WTC11 (cell line): Measurements from ENCODE around the gene FBLN7. TPM values are rescaled to one million over a fixed set of nuclear protein-coding genes. Genes with fewer than 3 reads are reported as not detected.

ENCODE experiments used
- ATAC-seq: fragments of 200-7000 bp; cut with Tn5 transposase; 2 replicates; pipeline ENCODE4 v1.10.0; 2021; ENCODE audit warnings: mild to moderate bottlenecking, moderate library complexity
- CTCF ChIA-PET: fragments of 300-600 bp; sonication (Branson Sonifier 250); formaldehyde crosslinking; loops from one replicate; lab custom pipeline; 2021; ENCODE audit warnings: antibody characterized with exemption; lab: Charles Lee
- POLR2A ChIA-PET: fragments of 350-600 bp; sonication (Branson Sonifier 250); formaldehyde crosslinking; loops from one replicate; lab custom pipeline; 2021; ENCODE audit warnings: antibody characterized with exemption; lab: Charles Lee
- DNase-seq: peaks from one replicate; pipeline ENCODE4 v3.0.0; 2021; ENCODE audit warnings: low spot score
- H3K27ac Mint-ChIP-seq: 2 replicates; pipeline ENCODE4 v1.8.0; 2021; ENCODE audit warnings: mixed read lengths
- H3K27me3 Mint-ChIP-seq: 2 replicates; pipeline ENCODE4 v1.8.0; 2021; ENCODE audit warnings: low read depth, mild to moderate bottlenecking, moderate library complexity, mixed read lengths
- H3K36me3 Mint-ChIP-seq: 2 replicates; pipeline ENCODE4 v1.8.0; 2021; ENCODE audit warnings: mixed read lengths
- H3K4me1 Mint-ChIP-seq: 2 replicates; pipeline ENCODE4 v1.8.0; 2022; ENCODE audit warnings: mixed read lengths
- H3K4me3 Mint-ChIP-seq: 2 replicates; pipeline ENCODE4 v1.8.0; 2021; ENCODE audit warnings: mild to moderate bottlenecking, moderate library complexity, mixed read lengths
- H3K9me3 Mint-ChIP-seq: 2 replicates; pipeline ENCODE4 v1.8.0; 2021; ENCODE audit warnings: mixed read lengths
- CDX4 ChIP-seq: fragments of 250-450 bp; sonication (Bioruptor Pico); IDR thresholded peaks from 2 replicates; pipeline ENCODE4 v1.9.0; 2021; ENCODE audit warnings: moderate library complexity, mild to moderate bottlenecking, inconsistent platforms, borderline replicate concordance
- ESRRA ChIP-seq: sonication (generic); formaldehyde crosslinking; IDR thresholded peaks from 2 replicates; pipeline ENCODE4 v1.8.1; 2022; ENCODE audit warnings: mild to moderate bottlenecking, missing genetic modification reagents, borderline replicate concordance
- FOXJ3 ChIP-seq: sonication (generic); formaldehyde crosslinking; IDR thresholded peaks from 2 replicates; pipeline ENCODE4 v1.9.0; 2021; ENCODE audit warnings: missing genetic modification reagents, mild to moderate bottlenecking, borderline replicate concordance
- FOXP4 ChIP-seq: sonication (generic); formaldehyde crosslinking; IDR thresholded peaks from 2 replicates; pipeline ENCODE4 v1.8.0; 2022; ENCODE audit warnings: mild to moderate bottlenecking, missing genetic modification reagents
- IRF1 ChIP-seq: sonication (generic); formaldehyde crosslinking; IDR thresholded peaks from 2 replicates; pipeline ENCODE4 v1.8.0; 2023; ENCODE audit warnings: missing genetic modification reagents
- IRF2 ChIP-seq: sonication (generic); formaldehyde crosslinking; IDR thresholded peaks from 2 replicates; pipeline ENCODE4 v1.8.0; 2022; ENCODE audit warnings: low read depth, missing genetic modification reagents, borderline replicate concordance
- JUN ChIP-seq: sonication (generic); formaldehyde crosslinking; IDR thresholded peaks from 2 replicates; pipeline ENCODE4 v1.8.0; 2023; ENCODE audit warnings: mild to moderate bottlenecking, missing genetic modification reagents
- KAT7 ChIP-seq: sonication (generic); formaldehyde crosslinking; IDR thresholded peaks from 2 replicates; pipeline ENCODE4 v1.8.1; 2023; ENCODE audit warnings: missing genetic modification reagents, mild to moderate bottlenecking, borderline replicate concordance
- MAX ChIP-seq: sonication (generic); formaldehyde crosslinking; IDR thresholded peaks from 2 replicates; pipeline ENCODE4 v1.8.0; 2022; ENCODE audit warnings: mild to moderate bottlenecking, missing genetic modification reagents
- MYBL2 ChIP-seq: sonication (generic); formaldehyde crosslinking; IDR thresholded peaks from 2 replicates; pipeline ENCODE4 v1.8.1; 2023; ENCODE audit warnings: mild to moderate bottlenecking, moderate library complexity, missing genetic modification reagents
- NFATC4 ChIP-seq: fragments of 250-450 bp; sonication (Bioruptor Pico); IDR thresholded peaks from 2 replicates; pipeline ENCODE4 v1.9.0; 2021; ENCODE audit warnings: mild to moderate bottlenecking
- PRRX2 ChIP-seq: fragments of 250-450 bp; sonication (Bioruptor Pico); IDR thresholded peaks from 2 replicates; pipeline ENCODE4 v1.8.0; 2021; ENCODE audit warnings: mild to moderate bottlenecking
- SMAD3 ChIP-seq: sonication (generic); formaldehyde crosslinking; IDR thresholded peaks from 2 replicates; pipeline ENCODE4 v1.8.0; 2022; ENCODE audit warnings: missing genetic modification reagents, mild to moderate bottlenecking, borderline replicate concordance
- TEAD1 ChIP-seq: sonication (generic); formaldehyde crosslinking; IDR thresholded peaks from 2 replicates; pipeline ENCODE4 v1.8.0; 2022; ENCODE audit warnings: mild to moderate bottlenecking, missing genetic modification reagents
- USF2 ChIP-seq: sonication (generic); formaldehyde crosslinking; IDR thresholded peaks from 2 replicates; pipeline ENCODE4 v1.8.1; 2023; ENCODE audit warnings: mild to moderate bottlenecking, missing genetic modification reagents, moderate library complexity
- ZNF138 ChIP-seq: sonication (generic); formaldehyde crosslinking; conservative IDR thresholded peaks from 2 replicates; pipeline ENCODE4 v1.8.1; 2022; ENCODE audit warnings: mild to moderate bottlenecking, moderate library complexity, missing genetic modification reagents
- ZNF396 ChIP-seq: fragments of 250-450 bp; sonication (Bioruptor Pico); IDR thresholded peaks from 2 replicates; pipeline ENCODE4 v1.8.0; 2021; ENCODE audit warnings: mild to moderate bottlenecking, moderate library complexity, borderline replicate concordance
- ZNF423 ChIP-seq: fragments of 250-450 bp; sonication (Bioruptor Pico); IDR thresholded peaks from 2 replicates; pipeline ENCODE4 v2.1.2; 2022; ENCODE audit warnings: mild to moderate bottlenecking, moderate library complexity
- ZNF532 ChIP-seq: fragments of 250-450 bp; sonication (Bioruptor Pico); IDR thresholded peaks from 2 replicates; pipeline ENCODE4 v1.9.0; 2021; ENCODE audit warnings: mild to moderate bottlenecking, borderline replicate concordance
- total RNA-seq: library from RNA; stranded (reverse); gene quantifications from 3 replicates; pipeline ENCODE4 v1.2.3, GENCODE V29; 2021

FBLN7 gene
- total RNA-seq, 1 experiment from 2014 or later = 0.55 TPM

GRCh38 chr2:112095681-112096080, 42.5 kb upstream of the FBLN7 start:
- DNase-seq (no peak), ATAC-seq (no peak)
- Mint-ChIP-seq H3K4me1 (no peaks in the 10 kb centered on the region), H3K27me3 (no peaks in the 10 kb centered on the region), H3K27ac (no peak overlapping the region), H3K9me3 (no peaks in the 10 kb centered on the region), H3K36me3 (peaks cover 5% of the 10 kb centered on the region; the same call in 1 of the 2 replicates), H3K4me3 (no peak overlapping the region)
- ChIA-PET CTCF (no interaction called here), POLR2A (no interaction called here)
- TF ChIP-seq NFATC4 = no peak

- no peak overlapping the region for H3K4me3 Mint-ChIP-seq
- DNase-seq (no peak), ATAC-seq (no peak)
- H3K27me3 Mint-ChIP-seq = no peaks in the 10 kb centered on the region
- POLR2A ChIA-PET = no interaction called here
- TF ChIP-seq PRRX2 = no peak
- no peak for TF ChIP-seq JUN (CRISPR knock-in tag)
- TF ChIP-seq MYBL2 = no peak
- no peak for TF ChIP-seq TEAD1 (CRISPR knock-in tag)
- no peak for TF ChIP-seq SMAD3 (CRISPR knock-in tag)
- TF ChIP-seq FOXJ3 (CRISPR knock-in tag) = no peak
- TF ChIP-seq MAX (CRISPR knock-in tag) = no peak
- no peak for TF ChIP-seq CDX4 (CRISPR knock-in tag)
- TF ChIP-seq KAT7 (CRISPR knock-in tag) = no peak
- no peak for TF ChIP-seq IRF1 (CRISPR knock-in tag)
- TF ChIP-seq ZNF532 (CRISPR knock-in tag) = no peak
- no peak for TF ChIP-seq ZNF138 (CRISPR knock-in tag)
- TF ChIP-seq ZNF423 (CRISPR knock-in tag) = no peak
- no peak for TF ChIP-seq ZNF396 (CRISPR knock-in tag)
- TF ChIP-seq USF2 (CRISPR knock-in tag) = no peak
- TF ChIP-seq IRF2 = no peak
- no peak for TF ChIP-seq ESRRA
- no peak for TF ChIP-seq FOXP4 (CRISPR knock-in tag)
- CTCF ChIA-PET = no interaction called here
- H3K27ac Mint-ChIP-seq = no peak overlapping the region
- peaks cover 5% of the 10 kb centered on the region; the same call in 1 of the 2 replicates for H3K36me3 Mint-ChIP-seq
- H3K4me1 Mint-ChIP-seq = no peaks in the 10 kb centered on the region
- H3K9me3 Mint-ChIP-seq = no peaks in the 10 kb centered on the region
Observed at GRCh38 chr2:112096098-112096497, 42.1 kb upstream of the FBLN7 start.
